NCI-H2107 (cell line): ENCODE results near the gene TM6SF1.

Source experiments
- DNase-seq: peaks from one replicate; lab custom pipeline; 2025; lab: John Stamatoyannopoulos, UW

TM6SF1 gene

DNA sequence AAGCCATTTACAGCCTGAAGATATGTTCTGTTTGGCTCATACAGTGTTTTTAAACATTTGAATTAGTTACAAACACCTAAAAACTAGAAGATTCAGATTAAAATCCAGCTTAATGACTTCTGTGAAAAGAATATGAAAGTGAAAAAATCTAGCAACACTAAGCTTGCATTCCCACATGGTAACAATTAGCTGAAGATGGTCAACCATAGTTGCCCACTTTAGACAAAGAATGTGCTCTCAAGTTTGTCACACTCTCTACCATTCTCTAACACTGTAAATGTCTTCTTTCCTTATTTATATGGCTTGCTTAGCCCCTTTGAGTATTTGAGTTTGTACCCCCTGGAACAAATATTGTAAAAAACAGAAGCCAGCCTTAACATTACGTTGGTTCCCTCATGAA lies 67.4 kb downstream of the TM6SF1 start:
- DNase-seq, result no peak

DNA sequence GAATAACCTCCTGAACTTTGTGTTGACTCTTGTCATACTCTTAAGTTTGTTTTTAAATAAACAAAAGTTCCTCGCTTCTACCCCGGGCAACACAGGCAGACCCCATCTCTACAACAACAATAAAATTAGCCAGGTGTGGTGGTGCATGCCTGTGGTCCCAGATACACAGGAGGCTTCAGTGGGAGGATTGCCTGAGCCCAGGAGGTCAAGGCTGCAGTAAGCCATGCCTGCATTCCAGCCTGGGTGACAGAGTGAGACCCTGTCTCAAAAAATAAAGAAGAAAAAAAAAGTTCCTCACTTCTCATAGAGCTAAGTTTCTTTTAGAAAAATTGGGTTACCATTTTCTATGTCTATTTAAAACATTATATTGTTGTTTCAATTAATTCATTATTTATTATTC lies 70.9 kb downstream of the TM6SF1 start:
- no peak for DNase-seq

DNA sequence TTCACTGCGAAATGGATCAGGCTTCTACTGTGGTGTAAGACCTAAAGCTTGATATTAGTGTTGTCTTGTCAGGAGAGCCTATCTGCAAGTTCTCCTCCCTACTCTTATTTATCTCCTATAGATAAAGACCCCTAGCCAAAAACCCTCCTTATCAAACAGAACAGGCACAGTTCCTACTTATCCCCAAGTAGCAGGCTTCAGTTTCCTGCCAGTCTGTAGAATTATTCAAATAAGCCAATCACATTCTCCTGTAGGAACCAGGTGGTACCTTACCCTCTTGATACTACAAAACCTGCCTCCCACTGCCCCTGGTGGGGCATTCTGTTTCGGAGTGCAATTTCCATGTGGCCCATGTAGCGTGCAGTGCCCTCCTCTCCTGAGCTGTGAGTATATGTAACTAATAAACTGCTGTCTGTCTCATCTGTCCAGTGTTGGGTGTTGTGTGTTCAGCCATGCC lies 71.5 kb downstream of the TM6SF1 start:
- no peak for DNase-seq

DNA sequence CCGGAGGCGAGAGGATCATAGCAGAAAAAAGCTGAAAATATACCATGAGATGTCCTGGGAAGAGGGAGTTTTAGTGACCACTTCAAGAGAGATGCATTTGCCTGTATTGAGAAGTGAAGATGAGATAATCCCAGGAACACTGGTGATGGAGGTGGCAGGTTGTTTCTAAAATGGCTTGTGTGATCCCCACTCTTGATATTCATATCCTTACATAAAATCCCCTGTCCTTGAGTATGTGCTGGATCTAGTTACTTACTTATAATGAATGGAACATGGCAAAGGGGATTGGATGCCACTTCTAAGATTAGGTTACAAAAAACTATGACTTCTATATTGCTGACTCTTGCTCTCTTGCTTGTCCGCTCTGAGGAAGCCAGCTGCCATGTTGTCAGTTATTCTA lies 78.1 kb downstream of the TM6SF1 start:
- no peak for DNase-seq
